Thyroid gland (tissue), 4 donors: Measurements from ENCODE around the gene UGT1A5.

Experiments used
- POLR2A ChIP-seq, 2 donors: fragments of 450-650 bp; IDR thresholded peaks; one replicate each; pipeline ENCODE4 v1.6.1; 2017; ENCODE audit warnings: antibody characterized with exemption in 2 of 2, mild to moderate bottlenecking in 2 of 2, moderate library complexity in 1 of 2
- TF ChIP-seq, protein P1 (sequence below), 6 experiments: fragments of 200-600 bp in 3 of 6; fragments of 450-650 bp in 3 of 6; sonication (generic) in 3 of 6; IDR thresholded peaks; one replicate each; pipeline ENCODE4 v1.5.1; 2016 to 2019; ENCODE audit warnings: antibody characterized with exemption in 6 of 6, mild to moderate bottlenecking in 2 of 6, inconsistent platforms in 1 of 6, moderate library complexity in 1 of 6

DNA sequence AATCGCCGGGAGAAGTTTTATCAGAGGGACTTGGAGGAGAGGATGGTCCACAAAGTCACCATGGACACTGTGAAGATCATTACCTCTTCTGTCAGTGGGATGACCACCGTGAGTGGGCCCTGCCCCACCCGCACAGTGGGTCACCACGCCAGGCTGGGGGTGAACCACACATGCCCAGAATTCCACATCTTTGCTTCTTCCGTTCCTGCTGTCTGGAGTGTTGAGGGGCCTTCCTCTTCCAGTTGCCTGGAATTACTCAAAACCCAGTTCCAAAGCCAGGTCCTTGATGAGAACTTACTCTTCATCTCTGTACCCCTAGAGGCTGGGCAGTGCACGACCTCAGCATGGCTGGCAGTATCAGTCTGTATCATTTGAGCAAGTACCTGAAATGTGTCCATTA, 87.5 kb downstream of the UGT1A5 start:
- TF ChIP-seq, protein P1, sequence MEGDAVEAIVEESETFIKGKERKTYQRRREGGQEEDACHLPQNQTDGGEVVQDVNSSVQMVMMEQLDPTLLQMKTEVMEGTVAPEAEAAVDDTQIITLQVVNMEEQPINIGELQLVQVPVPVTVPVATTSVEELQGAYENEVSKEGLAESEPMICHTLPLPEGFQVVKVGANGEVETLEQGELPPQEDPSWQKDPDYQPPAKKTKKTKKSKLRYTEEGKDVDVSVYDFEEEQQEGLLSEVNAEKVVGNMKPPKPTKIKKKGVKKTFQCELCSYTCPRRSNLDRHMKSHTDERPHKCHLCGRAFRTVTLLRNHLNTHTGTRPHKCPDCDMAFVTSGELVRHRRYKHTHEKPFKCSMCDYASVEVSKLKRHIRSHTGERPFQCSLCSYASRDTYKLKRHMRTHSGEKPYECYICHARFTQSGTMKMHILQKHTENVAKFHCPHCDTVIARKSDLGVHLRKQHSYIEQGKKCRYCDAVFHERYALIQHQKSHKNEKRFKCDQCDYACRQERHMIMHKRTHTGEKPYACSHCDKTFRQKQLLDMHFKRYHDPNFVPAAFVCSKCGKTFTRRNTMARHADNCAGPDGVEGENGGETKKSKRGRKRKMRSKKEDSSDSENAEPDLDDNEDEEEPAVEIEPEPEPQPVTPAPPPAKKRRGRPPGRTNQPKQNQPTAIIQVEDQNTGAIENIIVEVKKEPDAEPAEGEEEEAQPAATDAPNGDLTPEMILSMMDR (IDR thresholded peaks at IDR 0.05): no peak
- TF ChIP-seq POLR2A (IDR thresholded peaks at IDR 0.05): no peak
